Right lobe of liver (tissue), 4 donors: ENCODE data around the gene DYNC2I2.

Source experiments
- CTCF ChIP-seq, 4 donors: fragments of 200-600 bp in 3 of 4; fragments of 450-650 bp in 1 of 4; IDR thresholded peaks; one replicate each; pipeline versions ENCODE4 v1.5.1 to v1.8.0; 2016 to 2022; ENCODE audit warnings: antibody characterized with exemption in 4 of 4, mild to moderate bottlenecking in 2 of 4
- POLR2A ChIP-seq: fragments of 450-650 bp; IDR thresholded peaks from one replicate; pipeline ENCODE4 v1.6.1; 2017; ENCODE audit warnings: antibody characterized with exemption, mild to moderate bottlenecking
- donor health status: DM: no; HTN: no; CAD: no.
- donor health status: DM: no; HTN: no; CAD: no.
- donor health status: DM: no; HTN: yes; CAD: no.

DNA sequence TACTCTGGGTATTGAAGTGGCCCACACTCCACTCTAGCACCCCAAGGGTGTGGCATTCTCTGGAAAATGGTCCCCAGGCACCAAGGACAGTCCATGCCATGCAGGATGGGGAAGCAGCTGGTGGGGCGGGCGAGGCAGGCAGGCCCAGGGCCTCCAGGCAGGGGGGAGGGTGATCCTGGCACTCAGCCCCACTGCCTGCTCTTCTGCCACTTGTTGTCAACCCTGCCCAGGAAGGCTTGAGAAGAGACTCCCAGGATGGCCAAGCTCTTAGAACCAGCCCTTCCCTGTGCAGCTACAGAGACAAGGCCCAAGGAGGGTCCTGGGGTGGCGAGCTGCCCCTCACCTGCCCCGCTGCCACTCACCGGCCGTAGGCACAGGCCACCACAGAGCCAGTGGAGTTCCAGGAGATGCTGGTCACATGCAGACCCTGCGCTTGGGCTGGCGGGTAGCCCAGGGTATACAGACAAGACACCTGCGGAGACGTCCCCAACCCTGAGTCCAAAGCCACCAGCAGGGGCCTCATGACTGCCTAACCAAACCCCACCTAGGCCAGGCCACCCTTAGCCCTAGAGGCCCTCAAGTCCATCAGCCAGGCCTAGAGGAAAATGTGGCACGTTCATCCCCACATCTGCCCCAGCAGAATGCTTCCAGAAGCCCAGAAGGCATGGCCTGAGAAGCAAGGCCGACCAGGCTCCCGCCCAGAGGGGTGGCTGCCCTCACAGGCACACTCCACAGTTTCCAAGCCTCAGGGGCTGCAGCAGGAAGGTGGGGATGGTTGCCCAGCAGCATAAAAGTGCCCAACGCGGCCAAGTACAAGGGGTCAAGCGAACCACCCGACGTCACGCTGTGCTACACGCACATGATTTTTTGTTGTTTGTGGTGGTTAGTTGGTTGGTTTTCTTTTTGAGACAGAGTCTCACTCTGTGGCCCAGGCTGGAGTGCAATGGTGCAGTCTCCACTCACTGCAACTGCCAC is 19.8 kb downstream of the DYNC2I2 start:
- TF ChIP-seq CTCF (IDR thresholded peaks at IDR 0.05) (no peak), POLR2A (no peak)
